Measurements from ENCODE around the gene MGAT5B. TPM values are rescaled to one million over a fixed set of nuclear protein-coding genes. Genes with fewer than 3 reads are reported as not detected.
A peak's percentile ranks its signal among the peaks of the same experiment; 100 is the strongest.

MGAT5B gene
- total RNA-seq, 1 experiment from 2014 or later: 54.9 TPM

DNA sequence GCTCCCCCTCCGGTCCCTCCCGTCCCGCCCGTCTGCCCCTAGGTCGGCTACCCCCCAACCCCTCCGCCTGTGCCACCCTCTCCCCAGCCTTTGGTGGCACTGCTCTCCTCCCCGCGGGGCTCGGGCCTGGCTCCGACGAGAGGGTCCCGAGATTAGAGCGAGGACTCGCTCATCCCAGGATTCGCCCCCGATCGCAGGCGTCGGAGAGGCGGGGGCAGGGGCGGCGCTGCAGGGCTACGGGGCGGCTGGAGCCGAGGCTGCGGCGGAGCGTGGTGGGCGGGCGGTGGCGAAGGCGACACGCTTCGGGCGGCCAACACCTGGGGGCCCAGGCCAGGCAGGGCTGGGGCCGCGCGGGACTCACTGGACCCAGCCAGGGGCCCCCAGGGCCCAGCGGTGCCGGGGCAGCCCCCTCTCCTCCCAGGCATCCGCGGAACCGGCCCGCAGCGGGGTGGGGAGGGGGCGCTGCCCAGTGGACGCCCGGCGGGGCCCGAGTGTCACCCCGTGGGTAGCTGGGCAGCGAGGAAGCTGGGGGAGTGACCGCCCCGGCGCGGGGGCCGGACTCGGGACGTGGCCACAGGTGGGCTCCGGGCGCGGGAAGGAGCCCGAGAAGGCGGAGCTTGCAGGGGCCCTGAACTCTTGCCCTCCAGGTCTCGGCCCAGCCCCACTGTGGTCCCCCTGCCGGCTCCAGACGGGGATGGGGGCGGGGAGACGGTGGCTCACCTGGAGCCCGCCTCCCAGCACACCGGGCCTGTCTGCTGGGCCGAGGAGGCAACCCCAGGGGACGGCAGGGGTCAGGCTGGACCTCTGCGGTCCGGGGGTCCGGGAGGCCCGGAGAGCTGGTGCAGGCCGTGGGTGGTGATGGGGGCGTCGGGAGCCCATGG, 1.5 kb downstream of the MGAT5B start:
- in situ Hi-C loops (cut with HindIII; ENCODE audit: low pct_unique_long_range_greater_than_20kb, low sequenced_read_pairs): no loop called here

DNA sequence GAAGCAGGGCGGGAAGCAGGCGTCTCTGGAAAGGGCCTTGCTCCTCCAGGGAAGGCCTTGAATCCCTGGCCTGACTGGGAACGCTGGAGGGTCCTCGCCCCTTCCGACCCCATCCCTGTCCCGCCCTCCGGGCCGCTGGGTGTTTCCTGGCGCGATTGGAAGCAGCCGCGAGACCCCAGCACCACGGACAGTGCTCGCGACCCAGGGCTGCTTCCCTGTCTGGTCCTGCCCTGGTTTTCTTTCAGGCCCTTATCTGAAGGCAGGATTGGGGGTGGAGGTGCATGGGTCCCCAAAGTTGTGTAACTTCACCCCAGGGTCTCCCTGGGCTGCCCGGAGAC, 2.1 kb downstream of the MGAT5B start:
- in situ Hi-C loops (cut with HindIII; ENCODE audit: low pct_unique_long_range_greater_than_20kb, low sequenced_read_pairs): no loop called here
- no peak for DNase-seq (ENCODE audit: low read depth, low spot score)

More for the DNA sequence above, 1.5 kb downstream of the MGAT5B start:
- DNase-seq (ENCODE audit: low read depth, low spot score): no peak

DNA sequence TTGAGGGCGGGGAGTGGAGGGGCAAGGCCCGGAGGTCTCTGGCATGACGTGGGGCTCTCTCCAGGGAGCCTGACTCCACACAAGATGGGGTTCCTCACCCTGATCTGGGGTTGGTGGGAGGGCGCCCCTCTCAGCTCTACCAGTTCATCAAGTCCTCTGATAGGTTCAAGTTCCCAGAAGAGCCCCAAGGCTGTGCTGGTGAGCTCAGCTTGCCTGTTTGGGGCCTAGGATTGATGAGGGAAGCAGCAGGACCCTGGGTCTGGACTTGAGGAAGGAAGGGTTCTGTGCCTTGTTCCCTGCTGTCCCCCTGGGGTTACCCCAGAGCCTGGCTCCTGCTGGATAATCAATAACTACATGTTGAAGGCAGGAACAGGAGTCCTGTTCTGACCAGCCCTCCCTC, 3.5 kb downstream of the MGAT5B start:
- in situ Hi-C loops (cut with HindIII; ENCODE audit: low pct_unique_long_range_greater_than_20kb, low sequenced_read_pairs): no loop called here
- DNase-seq (ENCODE audit: low read depth, low spot score): peak; percentile 55

DNA sequence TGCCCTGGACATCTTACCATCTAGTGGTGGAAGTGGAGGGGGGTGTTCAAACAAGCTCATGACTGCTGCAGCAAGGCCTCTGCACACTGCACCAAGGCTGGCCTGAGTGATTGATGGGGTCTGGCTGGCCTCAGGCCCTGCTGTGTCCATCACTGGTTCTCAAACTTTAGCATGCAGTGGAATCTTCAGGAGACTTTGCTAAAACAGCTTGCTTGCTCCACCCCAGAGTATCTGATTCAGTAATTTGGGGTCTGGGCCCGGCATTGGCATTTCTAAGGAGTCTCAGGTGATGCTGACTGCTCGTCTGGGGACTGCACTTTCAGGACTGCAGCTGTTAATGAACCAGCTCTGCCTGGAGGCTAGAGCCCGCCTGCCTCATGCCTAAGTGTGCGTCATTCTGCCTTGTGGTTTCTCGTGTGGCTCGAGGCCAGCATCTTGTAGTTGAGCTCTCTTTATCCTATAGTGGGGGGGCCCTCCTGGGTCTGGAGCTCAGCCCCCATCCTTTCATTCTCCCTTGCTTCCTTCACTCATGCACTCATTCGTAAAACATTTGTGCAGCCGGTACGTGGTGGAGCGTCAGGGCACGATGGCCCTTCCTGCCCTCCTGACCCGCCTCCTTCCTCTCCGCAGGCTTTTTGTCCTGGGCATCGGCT, 4.1 kb downstream of the MGAT5B start:
- in situ Hi-C loops (cut with HindIII; ENCODE audit: low pct_unique_long_range_greater_than_20kb, low sequenced_read_pairs): no loop called here
- peak; percentile 100 for DNase-seq (ENCODE audit: low read depth, low spot score)

DNA sequence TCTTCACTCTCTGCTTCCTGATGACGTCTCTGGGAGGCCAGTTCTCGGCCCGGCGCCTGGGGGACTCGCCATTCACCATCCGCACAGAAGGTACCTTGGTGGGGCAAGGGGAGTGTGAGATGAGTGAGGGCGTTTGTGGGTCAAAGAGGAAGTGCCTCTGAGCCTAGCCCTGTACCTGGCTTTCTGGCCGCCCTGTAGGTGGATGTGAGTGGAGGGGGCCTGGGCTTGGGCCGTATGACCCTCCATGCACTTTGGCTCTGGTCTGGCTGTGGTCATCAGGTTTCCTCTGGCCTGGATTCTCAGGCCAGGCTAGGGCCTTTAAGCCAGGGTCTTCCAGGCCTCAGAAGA, 4.6 kb downstream of the MGAT5B start:
- no peak for DNase-seq (ENCODE audit: low read depth, low spot score)
- in situ Hi-C loops (cut with HindIII; ENCODE audit: low pct_unique_long_range_greater_than_20kb, low sequenced_read_pairs): no loop called here

DNA sequence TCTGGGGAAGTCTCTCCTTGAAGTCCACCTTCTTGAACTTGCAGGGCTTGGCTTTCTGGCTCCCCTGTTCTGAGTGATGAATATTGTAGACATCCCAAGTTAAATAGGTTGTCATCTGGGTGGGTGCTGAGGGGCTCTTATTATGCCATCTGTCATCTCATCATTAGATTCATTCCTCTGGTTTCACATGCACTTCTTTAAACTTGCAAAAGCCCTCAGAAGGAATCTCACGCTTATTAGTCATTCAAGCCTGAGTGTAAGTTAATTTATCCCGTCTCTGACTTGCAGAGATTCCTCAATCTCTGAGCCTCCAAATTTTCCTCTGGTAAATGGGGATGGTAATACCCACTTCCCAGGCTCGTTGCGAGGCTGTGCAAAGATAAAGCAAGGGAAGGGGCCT, 5.7 kb downstream of the MGAT5B start:
- no peak for DNase-seq (ENCODE audit: low read depth, low spot score)
- in situ Hi-C loops (cut with HindIII; ENCODE audit: low pct_unique_long_range_greater_than_20kb, low sequenced_read_pairs): no loop called here

DNA sequence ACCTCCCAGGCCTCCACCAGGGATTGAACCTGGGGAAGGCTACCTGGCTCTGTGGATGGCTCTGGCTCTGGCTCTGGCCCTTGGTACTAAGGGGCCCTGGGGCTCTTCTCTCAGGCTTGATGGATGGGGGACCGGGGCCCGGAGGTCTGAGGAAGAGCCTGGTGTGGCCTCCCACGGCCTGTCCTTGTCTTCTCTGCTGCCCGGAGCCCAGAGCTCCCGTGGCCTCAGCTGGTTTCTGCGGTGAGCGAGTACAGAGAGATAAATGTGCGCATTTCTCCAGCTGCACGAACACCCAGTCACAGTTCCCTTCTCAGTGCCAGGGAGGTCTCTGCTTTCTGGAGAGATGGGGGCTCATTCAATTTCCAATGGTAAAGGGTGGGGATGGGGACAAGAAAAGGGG, 9.2 kb downstream of the MGAT5B start:
- DNase-seq (ENCODE audit: low read depth, low spot score): no peak
- in situ Hi-C loops (cut with HindIII; ENCODE audit: low pct_unique_long_range_greater_than_20kb, low sequenced_read_pairs): no loop called here

DNA sequence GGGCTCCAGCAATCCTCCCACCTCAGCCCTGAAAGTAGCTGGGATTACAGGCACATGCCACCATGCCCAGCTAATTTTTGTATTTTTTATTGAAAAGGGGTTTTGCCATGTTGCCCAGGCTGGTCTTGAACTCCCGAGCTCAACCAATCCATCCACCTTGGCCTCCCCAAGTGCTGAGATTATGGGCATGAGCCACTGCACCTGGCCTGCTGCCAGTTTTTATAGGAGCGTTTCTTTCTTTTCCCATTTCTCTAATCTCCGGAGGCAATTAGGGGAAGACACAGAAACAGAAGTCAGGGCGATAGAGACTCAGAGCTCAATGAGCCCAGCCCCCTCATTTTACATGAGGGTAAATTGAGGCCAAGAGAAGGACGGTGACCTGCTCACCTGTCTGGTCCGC, 10.4 kb downstream of the MGAT5B start:
- in situ Hi-C loops (cut with HindIII; ENCODE audit: low pct_unique_long_range_greater_than_20kb, low sequenced_read_pairs): no loop called here
- no peak for DNase-seq (ENCODE audit: low read depth, low spot score)

DNA sequence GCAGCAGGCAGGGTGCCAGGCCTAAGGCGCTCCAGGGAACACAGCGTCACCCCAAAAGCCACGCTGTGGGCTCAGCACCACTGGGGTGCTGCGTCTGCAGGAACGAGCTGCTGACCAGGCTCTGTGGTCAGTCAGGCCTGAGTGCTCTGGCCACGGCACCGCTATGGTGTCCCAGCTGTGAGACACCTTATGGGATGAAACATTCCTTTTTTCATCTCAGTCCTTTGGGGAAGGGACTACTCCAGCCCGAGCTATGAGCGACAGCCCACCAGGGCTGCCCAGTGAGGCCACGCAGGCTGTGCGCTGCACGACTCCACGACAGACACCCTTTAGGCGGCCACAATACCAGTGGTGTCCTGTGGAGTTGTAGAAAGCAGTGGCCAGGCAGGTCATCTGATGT, 11.1 kb downstream of the MGAT5B start:
- no peak for DNase-seq (ENCODE audit: low read depth, low spot score)
- in situ Hi-C loops (cut with HindIII; ENCODE audit: low pct_unique_long_range_greater_than_20kb, low sequenced_read_pairs): no loop called here

DNA sequence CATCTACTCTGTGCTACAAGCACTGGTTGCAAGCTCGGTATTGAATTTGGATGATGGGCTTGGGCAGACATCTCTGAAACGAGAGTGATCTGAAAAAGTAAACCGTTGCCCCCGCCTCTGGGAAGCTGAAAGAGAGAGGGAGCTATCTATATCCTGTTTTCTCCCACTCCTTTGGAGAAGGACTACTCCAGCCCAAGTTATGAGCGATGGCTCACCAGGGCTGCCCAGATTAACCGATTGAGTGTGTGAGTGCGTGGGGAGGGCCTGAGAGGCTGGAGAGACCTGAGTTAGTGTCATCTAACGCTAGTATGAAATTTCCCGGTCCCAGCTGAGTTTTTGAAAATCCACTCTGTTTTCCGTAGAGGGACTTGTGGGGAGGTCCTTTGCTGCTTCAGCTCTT, 11.5 kb downstream of the MGAT5B start:
- in situ Hi-C loops (cut with HindIII; ENCODE audit: low pct_unique_long_range_greater_than_20kb, low sequenced_read_pairs): no loop called here
- DNase-seq (ENCODE audit: low read depth, low spot score): no peak

DNA sequence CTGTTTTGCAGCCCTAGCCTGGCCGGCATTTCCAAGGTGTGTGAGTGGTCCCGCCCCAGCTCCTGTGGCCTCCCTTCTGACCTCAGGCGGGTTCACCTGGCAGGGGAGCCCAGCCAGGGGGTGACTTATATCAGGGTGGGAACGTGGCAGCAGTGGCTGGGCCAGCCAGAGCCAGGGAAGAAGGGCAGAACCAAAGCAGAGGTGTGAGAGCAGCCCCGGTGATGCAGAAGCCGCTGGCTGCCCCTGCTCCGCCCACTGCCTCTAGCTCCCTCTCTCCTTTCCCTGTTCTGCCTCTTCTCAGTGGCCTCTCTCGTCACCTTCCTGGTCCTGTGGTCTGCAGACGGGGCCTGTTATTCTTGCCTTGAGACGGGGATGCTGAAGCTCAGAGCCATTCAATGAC, 12.1 kb downstream of the MGAT5B start:
- in situ Hi-C loops (cut with HindIII; ENCODE audit: low pct_unique_long_range_greater_than_20kb, low sequenced_read_pairs): no loop called here

DNA sequence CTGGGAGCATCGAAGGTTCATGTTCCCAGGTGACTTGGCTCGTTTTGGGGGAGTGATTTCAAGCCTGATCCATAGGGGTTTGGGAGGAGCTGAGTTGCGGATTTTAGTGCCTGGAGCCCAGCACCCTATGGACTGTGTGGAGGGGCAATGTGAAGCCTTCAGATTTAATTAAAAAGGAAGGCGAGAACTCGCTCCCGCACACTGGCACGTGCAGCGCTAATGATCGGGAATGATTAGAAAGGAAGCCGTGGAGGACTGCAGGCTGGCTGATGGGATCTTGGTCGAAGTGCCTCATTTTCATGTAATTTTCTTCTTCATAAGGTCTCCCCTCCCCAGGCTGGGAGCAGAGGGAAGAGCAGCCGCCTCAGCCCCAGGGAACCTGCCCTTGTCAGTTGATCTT, 12.8 kb downstream of the MGAT5B start:
- no peak for DNase-seq (ENCODE audit: low read depth, low spot score)
- in situ Hi-C loops (cut with HindIII; ENCODE audit: low pct_unique_long_range_greater_than_20kb, low sequenced_read_pairs): no loop called here

More for the DNA sequence above, 12.1 kb downstream of the MGAT5B start:
- no peak for DNase-seq (ENCODE audit: low read depth, low spot score)

DNA sequence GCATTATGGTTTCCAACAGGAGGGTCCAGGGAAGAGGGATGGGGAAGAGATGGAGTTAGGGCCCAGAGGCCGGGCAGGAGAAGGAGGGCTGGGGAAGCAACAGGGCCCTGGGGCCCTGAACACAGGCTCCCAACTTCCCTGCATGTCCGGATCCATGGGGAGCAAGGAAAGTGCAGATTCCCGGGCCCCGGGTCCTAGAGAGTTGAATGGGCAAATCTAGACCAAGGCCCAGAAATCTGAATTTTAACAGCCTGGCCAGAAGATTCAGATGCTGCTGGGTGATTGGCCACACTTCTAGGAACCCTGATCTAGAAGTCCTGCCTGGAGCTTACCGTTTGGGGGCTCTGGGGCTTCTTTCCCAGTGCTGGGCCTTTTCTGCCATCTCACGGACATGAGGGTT, 13.2 kb downstream of the MGAT5B start:
- no peak for DNase-seq (ENCODE audit: low read depth, low spot score)
- in situ Hi-C loops (cut with HindIII; ENCODE audit: low pct_unique_long_range_greater_than_20kb, low sequenced_read_pairs): no loop called here

DNA sequence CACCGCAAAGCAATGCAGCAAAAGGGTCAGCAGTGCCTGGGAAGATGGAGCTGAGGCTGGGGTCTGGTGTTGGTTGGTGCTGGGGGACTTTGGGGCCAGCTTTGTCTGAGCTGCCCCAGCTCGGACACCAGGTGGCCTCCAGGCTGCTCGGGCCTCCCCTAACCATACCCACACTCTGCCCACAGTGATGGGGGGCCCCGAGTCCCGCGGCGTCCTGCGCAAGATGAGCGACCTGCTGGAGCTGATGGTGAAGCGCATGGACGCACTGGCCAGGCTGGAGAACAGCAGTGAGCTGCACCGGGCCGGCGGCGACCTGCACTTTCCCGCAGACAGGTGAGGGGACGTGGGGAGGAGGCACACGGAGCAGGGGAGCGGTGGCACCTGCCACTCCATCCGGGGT, 13.8 kb downstream of the MGAT5B start:
- no peak for DNase-seq (ENCODE audit: low read depth, low spot score)
- in situ Hi-C loops (cut with HindIII; ENCODE audit: low pct_unique_long_range_greater_than_20kb, low sequenced_read_pairs): no loop called here

DNA sequence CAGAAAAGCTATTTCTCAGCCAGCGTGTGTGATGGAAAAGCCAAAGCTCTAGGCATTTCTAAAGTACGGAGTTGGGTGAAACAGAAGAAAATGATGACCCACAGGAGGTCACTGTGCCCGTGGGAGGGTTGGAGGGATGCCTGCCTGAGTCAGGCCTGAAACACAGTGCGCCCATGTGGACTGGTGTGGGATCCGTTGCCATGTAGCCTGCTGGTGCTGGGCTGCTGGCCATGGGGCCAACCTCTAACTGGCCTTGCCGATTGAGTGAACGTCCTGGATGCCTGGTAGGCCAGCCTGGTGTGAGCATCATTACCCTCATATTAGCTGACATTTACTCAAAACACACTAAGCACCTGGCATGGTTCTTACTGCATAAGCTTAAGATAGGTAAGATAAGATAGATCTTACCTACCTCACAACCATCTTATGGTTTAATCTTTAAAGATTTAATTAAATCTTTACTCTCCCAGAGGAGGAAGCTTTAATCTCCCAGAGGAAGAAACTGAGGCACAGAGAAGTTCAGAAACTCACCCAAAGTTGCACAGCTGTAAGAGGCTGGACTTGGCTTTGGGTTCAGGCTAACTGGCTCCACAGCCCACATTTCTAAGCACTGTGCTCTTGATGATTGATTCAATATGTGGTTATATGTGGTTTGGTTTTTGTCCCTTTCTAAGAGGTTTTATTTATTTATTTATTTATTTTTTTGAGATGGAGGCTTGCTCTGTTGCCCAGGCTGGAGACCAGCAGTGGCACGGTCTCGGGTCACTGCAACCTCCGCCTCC, 15.7 kb downstream of the MGAT5B start:
- no peak for DNase-seq (ENCODE audit: low read depth, low spot score)
- in situ Hi-C loops (cut with HindIII; ENCODE audit: low pct_unique_long_range_greater_than_20kb, low sequenced_read_pairs): no loop called here

DNA sequence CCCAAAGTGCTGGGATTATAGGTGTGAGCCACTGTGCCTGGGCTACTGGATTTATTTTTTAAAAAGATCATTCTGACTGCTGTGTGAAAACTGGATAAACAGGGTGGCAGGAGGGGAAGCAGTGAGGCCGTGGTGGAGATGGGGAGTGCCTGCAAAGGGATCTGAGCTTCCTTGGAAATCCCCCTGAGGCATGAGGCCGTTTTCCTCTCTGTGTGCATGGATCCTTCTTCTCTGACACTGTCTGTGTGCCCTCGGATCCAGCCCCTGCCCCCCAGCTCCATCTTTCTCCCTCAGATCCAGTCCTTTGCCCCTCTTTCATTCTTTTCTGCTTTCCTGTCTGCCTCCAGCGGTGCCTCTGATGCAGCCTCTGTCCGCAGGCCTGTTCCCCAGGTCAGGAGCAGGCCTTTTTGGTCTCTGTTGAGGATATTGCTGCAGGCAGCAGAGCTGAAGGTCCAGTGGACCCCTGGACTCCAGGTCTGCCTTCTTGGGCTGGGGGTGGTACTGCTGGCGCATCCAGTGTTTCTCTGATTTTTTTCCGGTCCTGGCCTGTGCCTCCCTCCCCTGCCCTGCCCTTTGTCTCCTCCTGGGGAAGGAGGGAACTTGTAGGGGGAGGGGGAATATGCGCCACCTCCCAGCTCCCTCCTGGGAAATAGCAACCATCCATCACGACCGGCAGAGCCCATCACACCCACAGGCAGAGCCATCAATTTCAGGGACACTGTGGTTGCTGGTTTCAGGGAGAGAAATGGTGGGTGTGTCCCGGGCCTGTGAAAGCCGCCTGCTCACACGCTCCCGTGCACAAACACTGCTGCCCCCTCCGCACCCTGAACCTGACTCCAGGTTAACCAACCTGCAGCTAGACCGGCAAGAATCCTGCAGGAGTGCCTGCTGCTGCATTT, 17.0 kb downstream of the MGAT5B start:
- in situ Hi-C loops (cut with HindIII; ENCODE audit: low pct_unique_long_range_greater_than_20kb, low sequenced_read_pairs): no loop called here

DNA sequence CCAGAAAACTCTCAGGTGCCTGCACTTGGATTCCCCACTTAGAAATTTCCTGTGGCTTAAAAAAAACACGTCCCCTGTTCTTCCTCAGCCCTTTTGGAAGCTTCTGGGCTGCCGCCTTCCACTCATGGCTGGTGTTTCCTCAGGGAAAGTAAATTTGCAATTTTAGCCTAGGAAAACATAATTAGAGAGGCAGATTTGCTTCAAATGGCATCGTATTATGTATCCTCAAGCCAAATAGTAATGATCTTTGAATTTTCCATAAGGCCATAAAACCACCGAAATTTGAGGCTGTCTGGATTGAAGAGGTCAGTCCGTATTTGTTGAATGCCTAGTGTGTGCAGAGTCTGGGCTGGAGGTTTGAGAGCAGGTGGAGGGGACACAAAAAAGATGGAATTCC, 17.7 kb downstream of the MGAT5B start:
- in situ Hi-C loops (cut with HindIII; ENCODE audit: low pct_unique_long_range_greater_than_20kb, low sequenced_read_pairs): no loop called here
- no peak for DNase-seq (ENCODE audit: low read depth, low spot score)

More for the DNA sequence above, 17.0 kb downstream of the MGAT5B start:
- DNase-seq (ENCODE audit: low read depth, low spot score): no peak

DNA sequence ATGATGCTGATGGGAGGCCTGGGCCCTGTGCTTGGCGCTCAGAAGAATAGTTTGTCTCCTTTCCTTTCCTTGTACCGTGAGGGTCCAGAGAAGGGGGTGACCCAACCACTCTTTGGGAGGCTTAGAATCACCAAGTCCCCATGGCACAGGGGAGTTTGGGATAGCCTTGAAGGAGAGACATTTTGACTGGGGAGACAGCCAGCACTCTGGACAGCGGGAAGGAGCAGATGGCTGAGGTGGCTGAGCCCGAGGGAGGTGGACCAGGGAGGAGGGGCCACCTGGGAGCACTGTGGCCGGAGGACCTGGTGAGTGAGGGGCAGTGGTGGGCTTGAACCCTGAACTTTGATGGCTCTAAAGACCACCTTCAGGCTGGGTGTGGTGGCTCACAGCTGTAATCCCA, 18.2 kb downstream of the MGAT5B start:
- DNase-seq (ENCODE audit: low read depth, low spot score): no peak
- in situ Hi-C loops (cut with HindIII; ENCODE audit: low pct_unique_long_range_greater_than_20kb, low sequenced_read_pairs): no loop called here
